Gastroesophageal sphincter (tissue), 3 donors: Measurements from ENCODE around the gene MAN2B1.

ENCODE experiments used
- CTCF ChIP-seq, 4 experiments: fragments of 200-600 bp in 2 of 4; fragments of 450-650 bp in 2 of 4; sonication (generic) in 1 of 4; IDR thresholded peaks; one replicate each; pipeline ENCODE4 v1.5.1; 2017 to 2019; ENCODE audit warnings: antibody characterized with exemption in 4 of 4, mild to moderate bottlenecking in 2 of 4, moderate library complexity in 2 of 4
- POLR2A ChIP-seq, 2 donors: fragments of 450-650 bp; IDR thresholded peaks; one replicate each; pipeline ENCODE4 v1.6.1; 2017; ENCODE audit warnings: antibody characterized with exemption in 2 of 2, mild to moderate bottlenecking in 2 of 2, moderate library complexity in 1 of 2

GRCh38 chr19:12706332-12706718 lies 39.8 kb upstream of the MAN2B1 start:
- TF ChIP-seq CTCF (IDR thresholded peaks at IDR 0.05) (no peak), POLR2A (IDR thresholded peaks at IDR 0.05) (no peak)
